Posterior vena cava (tissue), 2 donors: ENCODE results near the gene DHX9. TPM values are rescaled to one million over a fixed set of nuclear protein-coding genes. Genes with fewer than 3 reads are reported as not detected.
"Not testable (repeated sequence)": the region's sequence is repeated elsewhere in the genome, so short reads cannot be mapped to it uniquely, and the experiment has no call there.

ENCODE experiments used
- DNase-seq: peaks from one replicate; pipeline ENCODE4 v3.0.0-alpha.2; 2020; ENCODE audit warnings: low spot score
- intact Hi-C, 2 donors: fragments of 100-400 bp; cut with DNase I; formaldehyde crosslinking; loops; one replicate each; pipeline versions ENCODE4 v1.14.1 to v1.14.2; 2022 to 2023
- total RNA-seq, 2 donors: library from RNA; stranded (reverse); fragmentation: NEBNext Ultra II Directional; extraction: Animal tissue kit (Norgen Biotek cat#: 25700); gene quantifications; one replicate each; pipeline ENCODE4 v1.2.1, GENCODE V29; 2021
- donor health status: DM: yes; HTN: yes; CAD: no.
- donor health status: DM: yes; HTN: yes; CAD: no.

The DHX9 gene
- total RNA-seq, 2 donors from 2014 or later: 95.6 to 106 TPM

DNA sequence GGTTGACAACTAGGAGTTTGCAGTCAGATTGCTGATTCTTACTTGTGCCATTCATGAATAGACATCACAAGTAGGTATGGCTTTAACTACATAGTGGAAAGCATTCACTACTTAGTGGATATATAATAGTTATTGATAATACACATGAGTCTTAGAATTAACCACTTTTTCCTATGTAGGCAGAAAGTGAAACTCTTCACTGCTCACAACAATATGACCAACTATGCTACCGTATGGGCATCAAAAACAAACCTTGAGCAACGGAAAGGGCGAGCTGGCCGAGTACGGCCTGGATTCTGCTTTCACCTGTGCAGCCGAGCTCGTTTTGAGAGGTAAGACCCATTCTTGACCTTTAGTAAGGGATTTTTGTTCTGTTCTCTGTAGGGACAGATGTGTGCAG, 38.7 kb downstream of the DHX9 start:
- intact Hi-C loops: no loop called here
- DNase-seq: no peak

- DNase-seq: no peak
- intact Hi-C loops: no loop called here
Measured at GRCh38 chr1:182884872-182885271, 45.7 kb downstream of the DHX9 start.

DNA sequence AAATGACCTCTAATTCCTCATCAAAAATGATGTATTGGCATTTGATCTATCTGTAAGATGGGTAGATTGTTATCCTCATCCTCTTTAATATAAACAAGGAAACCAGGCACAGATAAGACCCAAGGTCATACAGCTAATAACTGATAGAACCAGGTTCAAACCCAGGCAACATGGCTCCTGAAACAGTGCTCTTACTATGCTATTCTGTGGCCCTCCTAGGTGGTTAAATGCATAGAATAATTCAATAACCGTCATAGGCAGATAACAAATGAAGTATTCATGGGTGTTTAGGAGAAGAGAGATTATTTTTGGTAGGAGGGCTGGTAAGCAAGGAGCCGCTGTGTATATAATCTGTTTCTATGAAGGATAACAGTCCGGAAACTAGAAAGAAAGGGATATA, 46.4 kb downstream of the DHX9 start:
- DNase-seq: no peak
- intact Hi-C loops: no loop called here

DNA sequence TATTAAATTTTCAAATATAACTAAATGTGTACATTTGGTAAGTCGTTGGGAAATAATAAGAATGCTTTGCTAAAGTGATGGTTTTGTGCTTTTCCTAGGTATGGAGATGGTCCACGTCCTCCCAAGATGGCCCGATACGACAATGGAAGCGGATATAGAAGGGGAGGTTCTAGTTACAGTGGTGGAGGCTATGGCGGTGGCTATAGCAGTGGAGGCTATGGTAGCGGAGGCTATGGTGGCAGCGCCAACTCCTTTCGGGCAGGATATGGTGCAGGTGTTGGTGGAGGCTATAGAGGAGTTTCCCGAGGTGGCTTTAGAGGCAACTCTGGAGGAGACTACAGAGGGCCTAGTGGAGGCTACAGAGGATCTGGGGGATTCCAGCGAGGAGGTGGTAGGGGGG, 47.8 kb downstream of the DHX9 start:
- DNase-seq: no peak
- intact Hi-C loops: no loop called here

- intact Hi-C loops: no loop called here
- DNase-seq: no peak
Measured at GRCh38 chr1:182888736-182889531, 49.8 kb downstream of the DHX9 start.

- no peak for DNase-seq
- intact Hi-C loops: no loop called here
Measured at GRCh38 chr1:182889997-182890396, 50.9 kb downstream of the DHX9 start.

GRCh38 chr1:182890927-182891610, 51.9 kb downstream of the DHX9 start:
- intact Hi-C loops: no loop called here
- DNase-seq: no peak

DNA sequence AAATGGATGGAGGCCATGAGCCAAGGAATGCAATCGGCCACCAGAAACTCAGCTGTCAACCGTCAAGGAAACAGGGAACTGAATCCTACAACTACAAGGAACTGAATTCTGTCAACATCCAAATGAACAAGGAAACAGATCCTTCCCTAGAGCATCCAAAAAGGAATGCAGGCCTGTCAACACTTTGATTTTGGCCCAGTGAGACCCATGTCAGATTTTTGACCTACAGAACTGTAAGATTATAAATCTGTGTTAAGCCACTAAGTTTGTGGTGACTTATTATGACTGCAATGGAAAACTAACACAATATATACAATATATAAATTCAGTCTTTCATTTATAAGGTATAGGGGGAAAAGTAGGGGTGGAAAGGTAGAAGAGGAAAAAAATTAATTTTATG, 58.5 kb downstream of the DHX9 start:
- DNase-seq: no peak
- intact Hi-C loops: no loop called here

- DNase-seq, intact Hi-C loops: not testable (repeated sequence)
Measured at GRCh38 chr1:182901946-182902345, 62.8 kb downstream of the DHX9 start.

DNA sequence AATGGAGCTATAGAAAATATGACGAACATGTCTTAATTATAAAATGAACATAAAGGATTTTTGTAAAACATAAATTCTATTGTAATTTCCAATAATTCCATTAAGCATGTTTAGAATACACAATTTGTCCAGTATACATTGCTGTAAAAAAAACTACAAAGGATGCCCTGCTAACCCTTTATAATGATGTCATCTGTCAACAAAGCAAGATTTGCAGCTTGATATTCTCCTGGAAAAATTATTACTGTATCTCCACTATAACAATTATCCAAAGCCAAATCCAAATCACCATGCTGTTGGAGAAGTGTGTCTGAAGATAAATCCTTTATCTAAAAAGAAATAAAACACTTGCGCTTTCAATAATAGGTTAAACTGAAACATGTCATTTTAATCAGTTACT, 66.2 kb downstream of the DHX9 start:
- DNase-seq: no peak
- intact Hi-C loops: no loop called here

GRCh38 chr1:182909578-182909977, 70.4 kb downstream of the DHX9 start:
- intact Hi-C loops: no loop called here
- DNase-seq: no peak

- no peak for DNase-seq
- intact Hi-C loops: no loop called here
Measured at GRCh38 chr1:182910143-182910542, 71.0 kb downstream of the DHX9 start.

DNA sequence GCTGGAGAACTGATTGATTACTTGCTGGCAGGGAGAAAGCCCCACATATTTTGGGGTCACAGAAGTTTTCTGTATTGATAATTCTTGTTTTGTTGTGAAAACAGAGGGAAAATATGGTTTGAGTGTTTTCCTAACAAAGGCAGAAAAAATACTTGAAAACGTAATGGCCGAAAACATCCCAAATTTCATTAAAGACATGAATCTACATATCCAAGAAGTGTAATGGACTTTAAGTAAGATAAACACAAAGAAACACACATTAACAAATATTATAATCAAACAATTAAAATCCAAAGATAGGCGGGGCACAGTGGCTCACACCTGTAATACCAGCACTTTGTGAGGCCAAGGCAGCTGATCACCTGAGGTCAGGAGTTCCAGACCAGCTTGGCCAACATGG, 74.3 kb downstream of the DHX9 start:
- intact Hi-C loops: no loop called here

GRCh38 chr1:182917378-182917777, 78.2 kb downstream of the DHX9 start:
- intact Hi-C loops: no loop called here
- DNase-seq: no peak

More for the DNA sequence above, 74.3 kb downstream of the DHX9 start:
- DNase-seq: no peak

DNA sequence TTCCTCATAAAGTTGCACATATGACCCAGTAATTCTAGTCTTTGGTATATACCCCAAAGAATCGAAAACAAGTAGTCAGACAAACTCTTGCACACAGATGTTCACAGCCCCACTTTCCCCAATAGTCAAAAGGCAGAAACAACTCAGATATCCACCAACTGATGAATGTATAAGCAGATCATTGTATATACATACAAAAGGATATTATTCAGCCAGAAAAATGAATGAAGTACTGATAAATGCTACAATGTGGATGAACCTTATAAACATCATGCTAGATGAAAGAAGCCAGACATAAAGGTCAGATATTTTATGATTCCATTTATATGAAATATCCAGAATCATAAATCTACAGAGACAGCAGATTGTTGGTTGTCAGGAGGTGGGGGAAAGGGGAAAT, 86.5 kb downstream of the DHX9 start:
- intact Hi-C loops: no loop called here

DNA sequence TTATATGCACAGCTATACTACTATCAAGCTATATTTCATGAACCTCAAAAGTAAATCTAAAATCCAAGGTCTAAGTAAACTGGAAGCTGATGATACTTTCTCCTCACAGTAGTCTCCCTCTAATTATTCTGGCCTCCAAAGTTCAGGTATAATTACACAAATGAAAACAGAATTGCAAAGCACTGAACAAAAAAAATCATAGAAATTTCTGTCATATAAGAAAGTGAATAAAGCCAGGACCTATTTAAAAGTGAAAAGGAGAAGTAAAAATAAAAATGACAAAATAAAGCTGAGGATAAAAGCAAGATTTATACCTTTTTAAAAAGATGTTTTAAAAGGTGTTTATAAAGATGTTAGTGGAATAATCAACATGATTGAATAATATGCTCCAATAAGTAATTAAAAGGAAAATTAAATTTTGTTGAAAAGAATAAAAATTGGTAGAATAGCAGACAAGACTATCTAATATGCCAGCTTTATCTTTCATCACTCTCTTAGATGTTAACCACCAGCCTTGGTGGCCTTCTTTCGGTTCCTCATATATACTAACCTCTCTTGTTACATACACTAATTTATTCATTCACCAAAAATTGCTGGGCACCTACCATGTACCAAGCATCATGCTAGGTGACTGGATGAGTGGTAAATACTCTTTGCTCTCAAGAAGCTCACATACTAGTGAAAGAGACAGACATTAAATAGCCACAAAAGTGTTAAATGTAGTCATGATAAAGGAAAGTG, 88.7 kb downstream of the DHX9 start:
- no peak for DNase-seq
- intact Hi-C loops: no loop called here

More for the DNA sequence above, 86.5 kb downstream of the DHX9 start:
- no peak for DNase-seq

- DNase-seq: no peak
- intact Hi-C loops: no loop called here
Measured at GRCh38 chr1:182930985-182931384, 91.8 kb downstream of the DHX9 start.

DNA sequence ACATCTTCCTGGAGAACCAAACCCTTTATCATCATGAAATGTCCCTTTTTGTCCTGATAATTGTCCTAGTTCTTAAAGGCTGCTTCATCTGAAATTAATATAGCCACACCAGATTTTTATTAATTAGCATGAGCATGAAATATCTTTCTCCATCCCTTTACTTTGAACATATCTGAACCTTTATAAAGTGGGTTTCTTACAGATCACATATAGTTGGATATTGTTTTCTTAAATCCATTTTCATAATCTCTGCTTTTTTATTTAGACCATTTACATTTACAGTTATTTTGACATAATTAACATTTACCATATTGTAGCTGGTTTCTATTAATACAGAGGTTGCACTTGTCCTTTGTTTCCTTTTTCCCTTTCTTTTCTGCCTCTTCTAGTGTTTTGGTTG, 96.6 kb downstream of the DHX9 start:
- DNase-seq: no peak
- intact Hi-C loops: no loop called here
